Activated CD8-positive, alpha-beta memory T cell treated with anti-CD3 and anti-CD28 coated beads, Interleukin-2, amount 50 U/mL, for 48 hours (primary cell): ENCODE results near the gene SPRED3.
A peak's percentile ranks its signal among the peaks of the same experiment; 100 is the strongest.
"Not testable (repeated sequence)": the region's sequence is repeated elsewhere in the genome, so short reads cannot be mapped to it uniquely, and the experiment has no call there.

ENCODE experiments used
- DNase-seq: peaks from one replicate; pipeline ENCODE4 v3.0.0-alpha.2; 2020

Gene SPRED3

DNA sequence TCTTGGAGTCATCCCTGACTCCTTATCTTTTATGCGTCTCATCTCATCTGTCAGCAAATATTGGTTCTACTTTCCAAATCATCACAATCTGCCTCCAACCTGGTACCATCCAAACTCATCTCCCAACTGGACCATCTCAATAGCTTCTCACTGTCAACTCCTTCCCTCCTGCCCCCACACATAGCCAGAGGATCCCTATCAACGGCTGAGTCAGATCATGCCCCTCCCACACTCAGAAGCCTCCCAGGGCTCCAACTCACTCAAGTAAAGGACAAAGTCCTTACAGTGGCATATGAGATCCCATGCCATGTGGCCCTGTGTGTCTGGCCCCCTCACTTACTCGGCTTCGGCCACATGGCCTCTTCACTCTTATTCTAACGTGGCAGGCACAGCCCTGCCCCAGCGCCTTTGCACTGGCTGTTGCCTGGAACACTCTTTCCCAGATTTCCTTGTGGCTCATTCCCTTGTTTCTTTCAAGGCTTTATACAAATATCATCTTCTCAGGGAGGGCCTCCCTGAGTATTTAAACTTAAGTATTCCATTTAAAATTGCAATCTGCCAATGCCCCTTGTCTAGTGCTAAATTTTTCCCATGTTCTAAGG, 4.3 kb downstream of the SPRED3 start:
- no peak for DNase-seq

DNA sequence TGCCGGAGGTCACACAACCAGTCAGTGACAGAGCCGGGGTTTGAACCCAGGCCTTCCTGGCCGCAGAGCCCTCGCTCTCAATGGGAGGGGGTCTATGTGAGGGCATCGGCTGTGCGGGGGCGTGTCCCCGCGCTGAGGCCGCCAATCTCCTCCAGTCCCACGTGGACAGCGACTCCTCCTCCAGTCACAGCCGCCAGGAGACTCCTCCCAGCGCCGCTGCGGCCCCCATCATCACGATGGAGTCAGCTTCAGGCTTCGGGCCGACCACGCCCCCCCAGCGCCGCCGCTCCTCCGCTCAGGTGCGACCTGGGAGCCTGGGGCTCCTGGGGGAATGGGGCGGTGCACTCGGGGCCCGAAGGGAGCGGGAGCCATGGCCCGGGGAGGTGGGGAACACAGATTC, 6.0 kb downstream of the SPRED3 start:
- DNase-seq = peak; percentile 89

DNA sequence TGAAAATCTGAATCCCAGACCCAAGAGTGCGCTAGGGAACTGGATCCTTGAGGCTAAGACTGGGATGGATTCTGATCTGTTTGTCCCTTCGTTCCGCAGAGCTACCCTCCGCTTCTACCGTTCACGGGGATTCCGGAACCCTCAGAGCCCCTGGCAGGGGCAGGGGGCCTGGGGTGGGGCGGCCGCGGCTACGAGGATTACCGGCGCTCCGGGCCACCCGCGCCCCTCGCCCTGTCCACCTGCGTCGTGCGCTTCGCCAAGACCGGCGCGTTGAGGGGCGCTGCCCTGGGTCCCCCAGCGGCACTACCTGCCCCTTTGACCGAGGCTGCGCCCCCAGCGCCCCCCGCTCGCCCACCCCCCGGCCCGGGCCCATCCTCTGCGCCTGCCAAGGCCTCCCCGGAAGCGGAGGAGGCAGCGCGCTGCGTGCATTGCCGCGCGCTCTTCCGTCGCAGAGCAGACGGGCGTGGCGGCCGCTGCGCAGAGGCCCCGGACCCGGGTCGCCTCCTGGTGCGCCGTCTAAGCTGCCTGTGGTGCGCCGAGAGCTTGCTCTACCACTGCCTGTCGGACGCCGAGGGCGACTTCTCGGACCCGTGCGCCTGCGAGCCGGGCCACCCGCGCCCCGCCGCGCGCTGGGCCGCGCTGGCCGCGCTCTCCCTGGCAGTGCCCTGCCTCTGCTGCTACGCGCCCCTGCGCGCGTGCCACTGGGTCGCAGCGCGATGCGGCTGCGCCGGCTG, 7.1 kb downstream of the SPRED3 start:
- peak; percentile 80 for DNase-seq

DNA sequence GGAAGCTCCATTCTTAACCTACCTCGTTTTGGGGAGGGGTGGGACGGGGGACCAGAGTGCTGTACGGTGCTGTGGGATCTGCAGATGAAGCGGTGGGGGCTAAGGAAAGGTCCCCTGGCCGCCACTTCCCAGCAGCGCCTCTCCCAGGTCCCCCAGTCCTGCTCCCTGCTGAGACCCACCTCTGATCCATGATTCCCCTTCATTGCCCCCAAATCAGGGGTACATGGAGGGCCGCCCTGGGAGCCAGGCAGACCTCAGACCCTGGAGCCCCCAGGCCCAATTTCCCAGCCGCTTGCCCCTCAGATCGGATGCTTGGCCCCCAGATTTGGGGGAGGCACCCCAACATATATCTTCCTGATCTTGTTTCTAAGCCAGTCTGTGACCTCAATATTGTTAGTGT, 10.6 kb downstream of the SPRED3 start:
- DNase-seq = no peak

DNA sequence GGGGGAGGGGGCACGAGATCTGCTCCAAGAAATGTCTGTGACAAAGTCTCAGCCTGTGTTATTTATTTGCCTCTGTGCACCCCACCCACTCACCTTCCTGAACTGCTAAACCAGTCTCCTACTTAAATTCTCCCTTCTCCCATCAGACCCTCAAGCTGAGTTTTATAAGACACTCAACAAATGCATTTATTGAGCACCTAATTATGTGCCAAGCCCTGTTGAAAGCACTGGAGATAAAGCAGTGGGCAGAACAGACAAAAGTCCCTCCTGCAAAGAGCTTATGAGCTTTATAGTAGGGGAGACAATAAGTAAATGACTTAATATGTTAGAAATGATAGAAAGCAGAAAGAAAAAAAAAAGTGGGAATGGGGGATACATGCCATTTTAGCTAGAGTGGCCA, 11.0 kb downstream of the SPRED3 start:
- DNase-seq = no peak

DNA sequence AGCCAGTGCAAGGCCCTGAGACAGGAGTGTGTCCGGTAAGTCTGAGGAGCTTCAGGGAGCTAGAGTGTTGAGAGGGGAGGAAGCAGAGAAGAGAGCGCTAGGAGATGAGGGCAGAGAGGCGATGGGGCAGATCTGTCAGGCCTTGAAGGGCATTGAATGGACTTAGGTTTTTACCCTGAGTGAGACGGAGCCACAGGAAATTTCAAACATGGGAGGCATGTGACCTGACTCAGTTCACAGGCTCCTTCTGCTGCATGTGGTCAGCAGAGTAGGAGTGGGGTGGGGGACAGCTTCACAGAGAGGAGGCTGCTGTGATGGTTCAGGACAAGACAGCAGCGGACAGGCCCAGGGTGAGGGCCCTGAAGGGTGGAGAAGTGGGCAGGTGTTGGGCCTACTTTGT, 11.9 kb downstream of the SPRED3 start:
- no peak for DNase-seq

DNA sequence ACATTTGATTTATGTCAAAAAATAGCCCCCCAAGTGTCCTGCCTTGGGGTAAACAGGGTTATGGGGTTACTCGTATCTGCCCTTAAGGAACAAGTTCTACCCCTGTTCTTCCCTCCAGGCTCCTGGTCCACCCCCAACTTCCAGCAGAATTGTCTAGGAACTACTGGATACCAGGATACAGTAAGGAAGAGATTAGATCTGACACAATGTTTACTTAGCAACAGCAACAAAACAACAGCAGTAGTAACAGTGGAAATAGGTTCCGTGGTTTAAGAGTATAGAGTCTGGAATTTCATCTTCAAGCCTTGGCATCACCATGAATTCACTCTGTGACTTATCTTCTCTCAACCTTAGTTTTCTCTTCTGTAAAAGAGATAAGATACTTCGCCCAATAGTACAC, 12.7 kb downstream of the SPRED3 start:
- DNase-seq = no peak

DNA sequence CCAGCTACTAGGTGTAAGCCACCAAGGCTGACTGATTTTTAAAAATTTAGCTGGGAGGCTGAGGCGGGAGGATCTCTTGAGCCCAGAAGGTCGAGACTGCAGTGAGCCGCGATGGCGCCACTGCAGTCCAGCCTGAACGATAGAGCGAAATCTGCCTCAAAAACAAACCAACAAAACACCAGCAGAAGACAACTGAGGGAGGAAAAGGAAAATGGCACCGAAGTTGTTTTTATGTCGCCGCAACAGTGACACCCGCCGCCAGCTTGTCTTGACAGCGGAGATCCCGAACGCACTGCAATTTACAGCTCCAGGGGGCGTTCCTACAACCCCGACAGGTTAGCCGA, 14.1 kb downstream of the SPRED3 start:
- DNase-seq = no peak

DNA sequence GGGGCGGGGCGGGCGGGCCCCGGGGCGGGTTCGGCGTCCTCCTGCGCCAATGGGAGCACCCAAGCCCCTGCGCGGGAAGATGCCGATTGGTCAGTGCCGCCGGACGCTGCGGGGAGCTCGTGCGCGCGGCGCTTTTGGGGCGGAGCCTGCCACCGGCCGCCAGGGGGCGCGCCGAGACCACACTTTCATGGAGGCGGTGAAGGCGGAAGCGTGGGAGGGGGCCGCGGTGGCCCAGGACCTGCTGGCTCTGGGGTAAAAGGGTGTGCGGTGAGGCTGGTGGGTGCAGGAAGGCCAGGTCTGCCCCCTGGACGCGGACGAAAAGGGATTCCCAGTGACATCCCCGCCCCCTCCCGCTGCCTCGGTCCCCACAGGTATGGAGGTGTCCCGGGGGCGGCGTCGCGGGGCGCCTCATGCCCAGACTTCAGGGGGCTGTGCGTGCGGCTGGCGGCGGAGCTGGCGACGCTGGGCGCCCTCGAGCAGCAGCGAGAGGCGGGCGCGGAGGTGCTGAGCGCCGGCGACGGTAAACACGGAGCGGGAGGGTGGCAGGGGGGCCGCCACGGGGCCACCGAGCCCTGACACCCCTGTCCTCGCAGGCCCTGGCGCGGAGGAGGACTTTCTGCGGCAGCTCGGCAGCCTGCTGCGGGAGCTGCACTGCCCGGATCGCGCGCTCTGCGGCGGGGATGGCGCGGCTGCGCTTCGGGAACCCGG, 14.6 kb downstream of the SPRED3 start, which contains the start of gene FAM98C:
Gene FAM98C (plus strand): TSS at position 127 of the 708 bp plus-strand sequence. CDS start 61 bp downstream, at position 188.
- DNase-seq = peak; percentile 99

DNA sequence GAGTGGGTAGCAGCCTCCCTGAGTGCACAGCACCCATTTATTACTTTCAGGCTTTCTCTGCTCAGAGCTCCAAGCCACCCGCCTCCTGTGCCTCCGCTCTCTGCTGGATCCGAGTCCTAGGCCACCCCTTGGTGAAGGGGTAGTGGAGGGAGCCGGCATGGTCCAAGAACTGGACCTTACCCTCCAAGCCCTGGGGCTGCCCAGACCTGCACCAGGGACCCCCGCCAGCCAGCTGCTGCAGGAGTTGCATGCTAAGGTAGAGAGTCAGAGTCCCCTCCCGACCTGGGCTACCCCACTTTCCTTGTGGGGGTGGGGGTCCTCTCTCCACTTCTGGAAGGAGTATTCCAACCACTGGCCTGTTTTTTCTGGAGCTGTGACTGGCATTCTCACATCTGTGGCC, 16.4 kb downstream of the SPRED3 start:
- no peak for DNase-seq

DNA sequence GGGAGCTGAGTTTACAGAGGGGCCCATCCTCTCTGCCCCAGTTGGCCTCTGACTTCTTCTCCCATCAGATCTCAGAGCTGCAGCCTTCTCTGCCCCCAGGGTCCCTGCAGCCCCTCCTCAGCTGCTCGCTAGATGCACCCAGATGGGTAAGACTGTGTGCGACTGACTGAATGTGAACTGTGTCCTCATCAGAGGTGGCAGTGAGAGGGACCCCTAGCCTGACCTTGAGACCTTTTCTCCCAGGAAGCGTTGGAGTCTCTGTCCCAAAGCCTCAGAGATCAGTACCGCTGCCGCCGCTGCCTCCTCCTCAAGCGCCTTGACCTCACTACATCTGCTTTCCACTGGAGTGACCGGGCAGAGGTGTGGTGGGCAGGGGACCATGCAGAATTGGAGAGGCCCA, 16.8 kb downstream of the SPRED3 start:
- no peak for DNase-seq

DNA sequence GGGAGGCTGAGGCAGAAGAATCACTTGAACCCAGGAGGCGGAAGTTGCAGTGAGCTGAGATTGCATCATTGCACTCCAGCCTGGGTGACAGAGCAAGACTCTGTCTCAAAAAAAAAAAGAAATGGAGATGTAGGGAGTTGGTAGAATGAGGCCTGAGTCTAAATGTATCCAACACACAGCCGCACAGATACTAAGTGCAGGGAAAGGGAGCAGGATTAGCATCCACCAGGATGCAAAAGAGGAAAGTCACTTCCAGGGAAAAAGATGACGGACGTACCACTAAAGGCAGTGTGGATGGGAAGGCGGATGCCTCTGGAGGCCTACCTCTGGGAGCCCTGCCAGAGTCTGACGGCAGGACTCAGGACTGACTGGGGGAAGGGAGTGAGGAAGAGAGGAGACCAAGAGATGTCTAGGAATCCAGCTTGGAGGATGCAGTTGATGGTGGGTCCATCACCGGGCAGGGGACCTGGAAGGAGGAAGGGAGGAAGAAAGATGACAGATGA, 21.2 kb downstream of the SPRED3 start:
- no peak for DNase-seq

DNA sequence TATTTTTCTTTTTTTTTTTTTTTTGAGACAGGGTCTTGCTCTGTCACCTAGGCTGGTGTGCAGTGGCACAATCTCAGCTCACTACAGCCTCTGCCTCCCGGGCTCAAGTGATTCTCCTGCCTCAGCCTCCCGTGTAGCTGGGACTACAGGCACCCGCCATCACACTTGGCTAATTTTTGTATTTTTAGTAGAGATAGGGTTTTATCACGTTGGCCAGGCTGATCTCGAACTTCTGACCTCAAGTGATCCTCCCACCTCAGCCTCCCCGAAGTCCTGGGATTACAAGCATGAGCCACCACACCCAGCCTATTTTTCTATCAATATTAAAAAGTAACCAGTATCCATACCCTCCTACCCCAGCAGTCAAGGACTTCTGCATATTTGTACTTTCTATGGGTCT, 21.9 kb downstream of the SPRED3 start:
- not testable (repeated sequence) for DNase-seq

DNA sequence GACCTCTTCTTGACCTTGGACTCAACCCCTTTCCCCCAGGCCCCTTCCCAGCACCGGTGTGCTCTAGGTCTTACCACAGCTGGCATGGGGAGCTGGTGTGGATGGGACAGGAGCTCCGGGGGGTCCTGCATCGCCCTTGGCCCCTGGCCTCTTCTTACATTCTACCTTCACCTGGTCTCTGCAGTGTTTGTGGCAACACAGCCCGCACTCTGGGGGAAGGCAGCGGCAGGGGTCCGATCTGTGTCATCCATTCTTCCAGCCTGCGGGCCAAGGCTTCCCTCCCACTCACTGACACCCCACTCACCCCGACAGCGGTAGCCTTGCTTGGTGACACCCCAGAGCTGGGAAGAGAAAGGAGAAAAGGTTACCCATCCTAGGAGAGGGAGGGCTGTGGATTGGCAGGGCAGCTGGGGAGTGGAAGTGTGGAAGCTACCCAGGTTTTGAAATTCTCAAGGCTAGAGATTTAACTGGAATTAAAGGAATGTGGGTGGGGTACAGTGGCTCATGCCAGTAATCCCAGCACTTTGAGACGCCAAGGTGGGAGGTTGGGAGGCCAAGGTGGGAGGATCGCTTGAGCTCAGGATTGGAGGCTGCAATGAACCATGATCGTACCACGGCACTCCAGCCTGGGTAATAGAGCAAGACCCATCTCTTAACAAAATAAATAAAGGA, 22.7 kb downstream of the SPRED3 start:
- DNase-seq = no peak

DNA sequence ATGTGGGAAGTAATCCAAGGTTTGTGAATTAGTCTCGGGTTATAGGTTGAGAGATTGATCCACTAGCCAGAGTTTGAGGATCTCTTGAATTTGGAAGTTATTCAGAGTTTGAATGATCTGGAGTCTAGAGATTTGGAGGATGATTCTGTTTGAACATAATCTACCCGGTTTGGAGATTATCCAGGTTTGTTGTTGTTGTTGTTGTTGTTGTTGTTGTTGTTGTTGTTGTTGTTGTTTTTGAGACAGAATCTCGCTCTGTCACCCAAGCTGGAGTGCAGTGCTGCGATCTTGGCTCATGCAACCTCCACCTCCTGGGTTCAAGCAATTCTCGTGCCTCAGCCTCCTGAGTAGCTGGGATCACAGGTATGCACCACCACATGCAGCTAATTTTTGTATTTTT, 23.4 kb downstream of the SPRED3 start:
- DNase-seq = not testable (repeated sequence)

DNA sequence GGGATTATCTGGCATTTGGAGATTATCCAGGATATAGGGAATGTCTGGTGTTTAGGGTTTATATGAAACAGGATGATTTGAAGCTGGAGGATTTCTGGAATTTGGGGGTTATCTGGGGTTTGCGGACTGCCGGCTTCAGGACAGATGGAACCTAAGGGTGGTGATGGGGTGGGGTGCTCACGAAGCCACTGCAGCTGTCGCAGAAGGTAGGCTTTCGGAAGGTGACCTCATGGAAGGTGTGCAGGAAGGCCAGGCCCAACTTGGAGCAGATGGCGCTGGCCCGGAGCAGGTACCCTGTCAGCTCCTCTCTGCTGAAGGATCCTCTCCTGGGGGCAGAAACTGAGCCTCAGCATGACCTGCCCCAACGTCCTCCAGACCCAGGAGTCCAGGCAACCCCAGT, 24.0 kb downstream of the SPRED3 start:
- no peak for DNase-seq

DNA sequence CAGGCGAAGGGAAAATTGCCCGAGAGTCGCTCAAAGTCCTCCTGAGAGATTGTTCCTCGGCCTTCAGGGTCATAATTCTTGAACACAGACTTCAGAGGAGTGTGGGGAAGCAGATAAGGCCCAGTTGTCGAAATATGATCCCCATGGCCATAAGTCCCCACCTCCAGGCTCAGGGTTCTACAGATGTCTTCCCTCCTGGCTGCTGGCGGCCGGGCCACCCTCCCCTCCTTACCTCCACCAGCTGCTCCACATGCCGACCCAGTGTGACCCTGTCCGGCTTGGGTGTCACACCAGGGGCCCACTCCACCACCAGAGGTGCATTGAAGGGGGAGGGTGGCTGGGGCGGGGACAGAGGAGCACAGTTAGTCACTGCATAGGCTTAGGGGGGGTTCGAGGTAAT, 24.5 kb downstream of the SPRED3 start:
- DNase-seq = no peak

DNA sequence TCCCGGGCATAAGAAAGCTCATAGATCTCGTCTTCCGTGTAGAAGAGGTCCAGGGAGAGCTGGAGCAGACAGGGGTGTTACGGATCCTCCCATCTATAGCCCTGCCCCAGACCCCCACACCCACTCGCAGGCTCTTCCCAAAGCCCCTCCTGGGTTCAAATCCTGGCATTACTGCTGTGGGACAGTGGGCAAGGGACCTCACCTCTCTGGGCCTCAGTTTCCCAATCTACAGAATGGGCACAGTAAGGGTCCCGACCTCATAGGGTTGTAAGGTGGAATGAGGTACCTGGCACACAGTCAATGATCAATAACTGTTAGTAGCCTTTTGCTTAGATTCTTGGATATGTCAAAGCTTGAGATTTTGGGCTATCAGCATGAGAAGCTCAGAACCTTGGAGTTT, 24.9 kb downstream of the SPRED3 start:
- no peak for DNase-seq

DNA sequence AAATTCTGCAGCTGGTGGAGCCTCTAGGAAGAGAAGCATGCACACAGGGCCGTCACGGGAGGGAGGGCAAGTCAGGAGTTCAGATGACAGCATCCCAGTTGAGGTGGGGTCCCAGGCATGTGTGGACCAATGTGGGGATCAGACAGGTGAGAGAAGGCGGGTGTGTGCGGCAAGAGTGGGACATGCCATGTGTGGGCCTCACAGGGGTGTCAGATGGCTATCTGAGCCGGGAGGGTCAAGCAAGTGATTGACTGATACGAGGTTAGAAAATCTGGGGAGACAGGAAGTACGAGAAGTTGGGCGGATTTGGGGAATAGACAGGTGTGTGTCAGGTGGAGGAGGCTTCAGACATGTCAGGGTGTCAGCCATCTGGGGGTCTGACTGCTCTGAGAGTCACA, 28.6 kb downstream of the SPRED3 start:
- DNase-seq = no peak

DNA sequence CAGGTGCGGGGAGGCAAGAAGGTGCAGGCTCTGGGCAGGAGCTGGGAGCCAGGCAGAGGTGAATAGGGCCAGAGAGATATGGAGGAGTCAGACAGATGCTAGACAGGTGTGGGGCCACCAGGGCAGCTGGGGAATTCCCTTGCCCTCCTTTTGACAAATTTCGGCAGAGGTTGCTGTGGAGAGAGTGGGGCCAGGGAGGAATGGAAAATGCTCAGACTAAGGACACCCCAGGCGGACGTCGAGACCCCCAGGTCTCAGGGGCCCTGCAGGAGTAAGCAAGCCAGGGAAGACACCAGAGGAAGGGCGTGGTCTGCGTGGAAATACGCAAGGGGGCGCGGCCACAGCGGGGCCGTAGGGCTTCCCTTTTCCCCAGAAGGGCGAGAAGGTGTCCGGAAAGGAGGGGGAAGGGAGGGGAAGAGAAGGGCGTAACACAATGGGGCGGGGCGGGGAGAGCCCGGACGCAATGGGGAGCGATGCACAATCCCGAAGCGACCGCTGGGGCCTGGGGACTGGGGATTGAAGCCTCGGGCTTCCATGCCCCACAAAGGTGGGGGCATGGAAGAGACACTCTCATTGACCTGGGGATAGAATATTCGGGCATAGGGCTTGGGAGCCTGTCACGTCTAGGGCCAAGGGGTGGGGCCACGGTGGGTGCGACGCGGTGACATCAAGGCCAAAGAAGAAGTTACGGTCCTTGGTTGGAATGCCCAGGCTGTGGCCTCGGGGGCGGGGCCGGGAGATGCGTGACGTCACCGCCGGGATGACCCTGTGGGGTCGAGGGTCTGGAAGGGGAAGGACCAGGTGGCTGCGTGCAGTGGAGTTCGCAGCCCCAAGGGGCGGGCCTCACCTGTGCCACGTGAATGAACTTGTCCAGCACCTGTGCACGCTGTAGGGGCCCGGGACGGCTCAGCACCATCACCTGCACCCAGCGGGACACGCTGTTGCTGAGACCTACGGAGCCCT, 29.3 kb downstream of the SPRED3 start:
- peak; percentile 79 for DNase-seq

DNA sequence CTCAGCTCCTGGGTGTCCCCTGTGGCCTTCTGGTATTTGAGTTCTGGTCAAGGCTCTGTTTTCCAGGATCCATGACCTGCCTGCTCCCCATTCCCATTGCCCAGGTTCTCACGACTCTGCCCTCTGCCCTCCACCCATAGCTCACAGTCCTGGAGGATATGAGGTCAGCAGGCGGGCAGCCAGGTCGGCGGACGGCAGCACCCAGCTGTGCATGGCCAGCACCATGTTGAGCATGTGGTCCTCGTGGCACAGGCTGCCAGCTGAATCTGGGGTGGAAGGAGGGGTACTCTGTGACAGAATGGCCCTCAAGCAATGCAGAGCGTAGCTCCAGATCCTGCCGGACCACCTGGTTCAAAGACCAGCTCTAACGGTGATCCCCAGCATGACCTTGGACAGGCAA, 32.4 kb downstream of the SPRED3 start:
- no peak for DNase-seq

DNA sequence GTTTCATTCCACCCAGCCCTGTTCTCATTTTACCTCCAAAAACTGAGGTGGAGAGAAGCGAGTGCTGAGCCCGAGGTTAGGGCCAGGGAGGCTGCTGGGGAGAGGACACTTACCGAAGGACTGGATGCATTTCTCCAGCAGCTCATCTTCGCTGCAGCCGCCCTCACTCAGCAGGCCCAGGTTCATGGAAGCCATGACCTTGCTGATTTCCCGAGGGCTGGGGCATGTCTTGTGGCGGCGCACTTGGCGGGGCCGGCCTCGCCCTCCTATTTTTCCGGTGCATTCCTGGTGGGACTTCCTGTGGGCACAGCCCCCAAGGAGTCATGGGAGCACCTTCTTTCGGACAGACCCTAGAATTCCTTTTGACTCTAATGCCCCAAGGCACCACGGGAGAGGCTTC, 33.4 kb downstream of the SPRED3 start:
- DNase-seq = no peak
